G401 (cell line): ENCODE measurements around the gene IFT74. TPM values are rescaled to one million over a fixed set of nuclear protein-coding genes. Genes with fewer than 3 reads are reported as not detected.

Experiments
- DNase-seq: peaks from one replicate; pipeline ENCODE4 v3.0.0-alpha.2; 2015; ENCODE audit warnings: low spot score
- in situ Hi-C: cut with HindIII; loops from 2 replicates; pipeline ENCODE4 v1.10.0; 2016; ENCODE audit warnings: low sequenced_read_pairs, mixed read lengths
- total RNA-seq: library from RNA; depleted of rRNA; stranded (reverse); fragments of >200 nt; shearing (Covaris generic); gene quantifications from 2 replicates; pipeline ENCODE4 v1.2.3, GENCODE V29; 2014

The IFT74 gene
- total RNA-seq, 1 experiment from 2014 or later, result 31.8 TPM

DNA sequence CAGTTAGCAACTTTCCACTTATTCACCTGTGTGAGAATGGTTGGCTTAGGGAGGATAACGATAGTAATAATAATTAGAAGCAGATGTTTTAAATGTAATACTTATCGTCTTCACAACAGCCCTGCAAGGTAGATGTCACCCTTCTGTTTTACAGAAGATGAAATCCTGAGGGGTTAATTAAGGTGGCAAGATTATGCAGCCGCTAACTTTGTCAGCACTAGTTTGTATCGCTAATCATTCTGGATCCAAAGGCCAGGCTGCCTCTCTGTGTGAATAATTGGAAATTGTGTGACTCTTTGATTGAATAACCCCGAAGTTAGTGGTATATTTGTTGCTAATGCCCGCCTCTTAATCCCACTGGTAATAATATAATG lies 635 bp downstream of the IFT74 start:
- DNase-seq, result no peak
- in situ Hi-C loops, result no loop called here

- DNase-seq, result no peak
- in situ Hi-C loops, result no loop called here
These were observed 15.5 kb downstream of the IFT74 start for GRCh38 chr9:26971721-26972120.

DNA sequence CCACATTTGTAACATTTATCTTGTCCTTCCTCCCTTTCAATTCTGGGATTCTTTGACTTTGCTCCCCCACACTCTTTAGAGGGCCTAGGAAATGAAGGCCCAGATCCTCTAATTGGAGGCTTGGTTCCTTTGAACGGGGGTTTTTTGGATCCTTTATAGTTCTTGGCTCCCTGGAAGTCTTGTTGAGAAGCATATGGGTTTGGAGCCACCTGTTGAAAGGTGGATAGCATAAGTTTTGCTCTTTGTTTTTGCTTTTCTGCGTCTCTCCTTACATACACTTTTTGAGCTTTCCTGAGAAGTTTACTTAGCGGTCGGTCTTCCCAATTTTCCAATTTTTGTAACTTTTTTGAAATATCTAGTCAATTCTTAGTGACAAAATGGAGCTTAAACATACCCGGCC lies 17.8 kb downstream of the IFT74 start:
- in situ Hi-C loops, result no loop called here
- no peak for DNase-seq

DNA sequence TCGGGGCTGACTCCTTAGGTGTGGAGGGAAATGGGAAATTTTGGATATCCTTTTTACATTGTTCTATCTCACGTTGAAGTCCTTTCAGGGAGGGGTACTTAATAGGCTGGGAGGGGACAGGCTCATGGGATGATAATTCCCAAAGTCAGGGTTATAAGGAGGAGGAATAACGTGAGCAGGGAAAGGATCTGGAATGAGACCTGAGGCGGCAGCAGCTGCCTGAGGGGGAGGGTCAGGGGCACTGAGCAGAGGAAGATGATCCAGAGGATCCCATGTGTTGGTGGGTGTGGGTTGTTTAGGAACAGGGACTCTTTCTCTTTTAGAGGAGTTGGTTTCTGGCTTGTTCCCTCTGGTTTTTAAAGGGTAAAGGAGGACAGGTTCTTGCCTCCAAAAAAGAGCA lies 18.7 kb downstream of the IFT74 start:
- DNase-seq, result no peak
- in situ Hi-C loops, result no loop called here

- in situ Hi-C loops, result no loop called here
- DNase-seq, result peak; percentile 41
These were observed 19.8 kb downstream of the IFT74 start for GRCh38 chr9:26975728-26976707.

DNA sequence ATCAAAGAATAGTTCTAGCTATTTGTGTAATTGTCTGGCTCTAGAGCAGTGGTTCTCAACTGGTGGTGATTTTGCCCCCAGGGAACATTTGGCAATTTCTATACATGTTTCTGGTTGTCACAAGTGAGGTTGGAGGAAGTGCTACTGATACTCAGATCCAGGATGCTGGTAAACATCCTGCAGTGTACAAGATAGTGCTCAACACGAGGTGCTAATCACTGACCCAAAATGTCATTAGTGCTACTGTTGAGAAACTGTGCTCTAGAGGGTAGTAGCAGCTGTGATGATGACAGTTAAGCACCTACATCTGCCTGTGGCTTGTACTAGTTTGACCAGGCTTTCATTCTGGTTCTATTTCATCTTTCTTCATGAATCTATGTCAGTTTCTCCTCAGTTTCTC lies 27.1 kb downstream of the IFT74 start:
- in situ Hi-C loops, result no loop called here
- DNase-seq, result no peak

GRCh38 chr9:26995810-26996209 lies 39.6 kb downstream of the IFT74 start:
- in situ Hi-C loops, result no loop called here
- no peak for DNase-seq

GRCh38 chr9:27003426-27004077 lies 47.3 kb downstream of the IFT74 start:
- in situ Hi-C loops, result no loop called here
- DNase-seq, result no peak

DNA sequence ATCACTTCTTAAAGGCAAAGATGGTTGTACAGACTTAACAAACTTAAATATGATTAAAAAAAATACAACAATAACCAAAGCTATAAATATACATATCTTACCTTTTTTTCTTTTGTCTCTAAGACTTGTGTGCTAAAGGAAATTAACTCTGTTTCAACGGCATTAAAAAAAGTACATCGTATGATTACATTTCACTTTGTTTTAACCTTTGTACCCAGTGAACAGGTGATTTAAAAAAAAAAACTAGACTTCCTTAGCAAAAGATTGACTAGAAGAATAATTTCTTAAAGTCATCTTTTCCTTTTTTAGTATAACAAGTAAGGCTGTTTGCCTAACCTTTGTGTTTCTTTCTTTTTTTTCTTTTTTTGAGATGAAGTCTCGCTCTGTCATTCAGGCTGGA lies 49.3 kb downstream of the IFT74 start, which contains the start of gene LRRC19:
LRRC19 (minus strand) TSS at position 182 of the 400 bp plus-strand sequence. CDS start 5,978 bp downstream, outside the sequence.
- DNase-seq, result no peak

GRCh38 chr9:27019589-27019988 lies 63.4 kb downstream of the IFT74 start:
- no peak for DNase-seq
- in situ Hi-C loops, result no loop called here

More for the DNA sequence above, 49.3 kb downstream of the IFT74 start, which contains the start of gene LRRC19:
- in situ Hi-C loops, result no loop called here

DNA sequence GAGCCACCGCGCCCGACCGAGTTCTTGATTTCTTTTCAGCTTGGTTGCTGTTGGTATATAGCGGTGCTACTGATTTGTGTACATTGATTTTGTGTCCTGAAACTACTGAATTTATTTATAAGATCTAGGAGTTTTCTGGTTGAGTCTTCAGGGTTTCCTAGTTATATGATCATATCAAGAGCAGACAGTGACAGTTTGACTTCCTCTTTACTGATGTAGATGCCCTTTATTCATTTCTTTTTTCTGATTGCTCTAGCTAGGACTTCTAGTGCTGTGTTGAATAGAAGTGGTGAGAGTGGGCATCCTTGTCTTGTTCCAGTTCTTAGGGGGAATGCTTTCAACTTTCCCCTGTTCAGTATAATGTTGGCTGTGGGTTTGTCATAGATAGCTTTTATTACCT lies 66.7 kb downstream of the IFT74 start:
- in situ Hi-C loops, result no loop called here
- DNase-seq, result no peak

DNA sequence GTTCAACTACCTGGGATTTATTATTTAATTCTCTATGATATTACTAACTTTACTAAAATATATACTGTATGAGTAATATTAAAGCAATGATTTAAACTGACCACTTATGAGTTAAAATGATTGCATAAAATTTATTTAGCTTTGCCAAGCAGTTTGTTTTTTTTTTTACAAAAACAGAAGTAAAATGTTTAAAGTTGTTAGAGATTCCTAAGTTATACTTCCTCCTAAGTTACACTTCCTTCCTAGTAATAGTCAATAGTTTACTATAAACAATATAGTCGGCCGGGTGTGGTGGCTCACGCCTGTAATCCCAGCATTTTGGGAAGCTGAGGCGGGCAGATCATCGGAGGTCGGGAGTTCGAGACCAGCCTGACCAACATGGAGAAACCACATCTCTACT lies 73.0 kb downstream of the IFT74 start:
- no peak for DNase-seq
- in situ Hi-C loops, result no loop called here

DNA sequence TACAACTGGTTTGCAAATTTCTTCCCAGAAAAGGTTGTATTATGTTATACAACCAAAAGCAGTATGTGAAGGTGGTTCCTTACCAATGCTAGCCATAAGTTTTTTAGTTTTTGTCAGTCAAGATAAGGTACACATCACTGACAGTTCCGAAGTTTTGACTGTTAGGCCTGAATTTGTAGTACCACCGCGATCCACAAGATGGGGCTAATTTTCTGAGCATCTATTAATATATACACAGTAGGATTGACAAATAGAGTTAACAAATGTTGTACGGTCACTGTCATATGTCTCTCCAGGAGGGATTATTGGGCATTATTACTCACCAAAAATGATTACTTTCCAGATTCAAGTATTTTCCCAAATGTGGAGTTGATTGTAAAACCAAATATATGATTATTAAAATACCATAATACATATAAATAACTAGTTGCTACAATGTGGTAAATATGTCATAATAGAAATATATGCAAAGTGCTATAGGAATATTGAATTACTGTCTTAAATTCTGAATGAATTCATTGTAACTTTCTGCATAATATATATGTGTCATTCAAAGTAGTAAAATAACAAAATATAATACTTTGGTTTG lies 77.7 kb downstream of the IFT74 start:
- DNase-seq, result peak; percentile 44
- in situ Hi-C loops, result no loop called here

DNA sequence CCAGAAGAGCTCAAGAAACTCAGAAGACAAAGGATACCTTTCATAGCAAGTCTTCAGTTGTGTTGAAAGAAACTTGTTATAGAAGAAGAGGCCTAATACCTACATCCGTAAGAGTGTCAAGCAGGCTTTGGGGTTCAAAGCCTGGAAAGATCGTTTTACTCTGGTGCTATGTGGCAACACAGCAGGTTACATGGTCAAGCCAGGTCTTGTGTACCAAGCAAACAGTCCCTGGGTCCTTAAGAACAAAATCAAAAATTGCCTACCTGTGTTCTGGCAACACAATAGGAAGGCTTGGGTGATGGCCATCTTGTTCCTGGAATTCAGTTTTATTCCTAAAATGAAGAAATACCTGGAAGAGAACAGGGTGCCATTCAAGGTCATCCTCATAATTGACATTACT lies 81.3 kb downstream of the IFT74 start:
- DNase-seq, result no peak
- in situ Hi-C loops, result no loop called here

DNA sequence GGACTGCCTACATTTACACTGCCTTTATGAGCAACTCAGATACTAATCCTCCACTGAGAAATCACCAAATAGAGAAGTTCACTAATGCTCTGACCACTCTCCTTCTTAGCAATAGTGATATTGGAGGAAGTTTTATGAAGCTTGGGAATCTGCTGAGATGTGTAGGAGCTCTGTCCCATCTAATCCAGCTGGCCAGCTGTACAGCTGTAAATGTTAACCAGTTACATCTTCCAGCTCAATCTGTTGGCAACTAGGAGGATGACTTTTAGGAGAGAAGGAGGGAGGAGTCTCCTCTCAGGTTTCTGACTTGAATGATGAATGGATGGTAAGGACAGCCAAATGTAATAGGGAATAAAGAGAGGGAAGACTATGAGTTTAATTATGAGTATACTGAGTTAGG lies 85.5 kb downstream of the IFT74 start:
- no peak for DNase-seq
- in situ Hi-C loops, result no loop called here

DNA sequence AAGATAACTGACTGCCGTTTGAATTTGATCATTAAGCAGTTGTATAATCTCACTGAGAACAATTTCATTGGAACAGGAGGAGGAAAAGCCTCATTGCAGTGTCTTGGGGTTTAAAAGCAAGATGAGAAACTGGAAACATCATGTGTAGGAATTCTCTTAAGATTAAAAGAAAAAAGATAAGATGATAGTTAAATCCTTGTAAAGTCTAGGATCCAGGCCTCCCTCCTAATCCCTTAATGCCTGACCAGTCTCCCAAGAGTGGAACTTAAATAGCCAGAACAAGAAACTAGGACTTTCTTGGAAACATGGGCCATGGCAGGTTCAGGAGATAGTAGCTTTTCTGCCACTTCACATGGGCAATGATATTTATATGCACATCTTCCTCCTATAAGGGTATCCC lies 86.3 kb downstream of the IFT74 start:
- in situ Hi-C loops, result no loop called here
- DNase-seq, result no peak

DNA sequence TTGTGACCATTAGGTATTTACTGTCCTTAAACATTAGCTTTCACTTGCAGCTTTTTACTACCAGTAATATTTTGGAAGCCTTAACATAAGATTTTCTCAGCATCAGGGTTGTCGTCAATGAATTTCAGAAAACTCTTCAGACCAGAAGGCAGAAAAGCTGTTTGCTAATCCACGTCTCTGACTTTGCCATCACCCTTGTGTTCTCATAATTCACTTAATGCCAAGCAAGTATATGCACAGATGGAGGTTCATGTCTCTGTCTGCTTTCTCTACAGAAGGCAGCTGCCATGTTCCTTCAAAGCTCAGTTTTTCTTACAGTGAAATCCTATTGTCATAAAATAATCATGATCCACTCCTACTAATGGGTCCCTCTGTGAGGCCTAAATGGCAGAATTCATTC lies 87.0 kb downstream of the IFT74 start:
- in situ Hi-C loops, result no loop called here
- DNase-seq, result no peak

DNA sequence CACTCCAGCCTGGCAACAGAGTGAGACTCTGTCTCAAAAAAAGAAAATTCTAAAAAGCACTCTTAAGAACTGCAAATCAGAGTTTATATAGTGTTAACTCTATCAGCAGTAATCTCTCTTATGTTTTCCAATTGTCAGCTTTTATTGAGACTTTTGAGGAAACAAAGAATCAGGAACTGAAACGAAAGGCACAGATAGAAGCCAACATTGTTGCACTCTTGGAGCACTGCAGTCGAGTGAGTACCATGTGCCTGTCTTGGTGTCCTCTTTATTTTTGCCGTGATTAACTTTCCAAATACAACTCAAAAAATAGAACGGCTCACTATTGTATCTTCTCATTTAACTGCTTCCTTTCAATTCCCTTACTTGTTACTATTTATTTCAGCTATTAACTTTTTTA lies 90.9 kb downstream of the IFT74 start:
- no peak for DNase-seq
- in situ Hi-C loops, result no loop called here

- in situ Hi-C loops, result no loop called here
- no peak for DNase-seq
These were observed 97.3 kb downstream of the IFT74 start for GRCh38 chr9:27053369-27054022.

DNA sequence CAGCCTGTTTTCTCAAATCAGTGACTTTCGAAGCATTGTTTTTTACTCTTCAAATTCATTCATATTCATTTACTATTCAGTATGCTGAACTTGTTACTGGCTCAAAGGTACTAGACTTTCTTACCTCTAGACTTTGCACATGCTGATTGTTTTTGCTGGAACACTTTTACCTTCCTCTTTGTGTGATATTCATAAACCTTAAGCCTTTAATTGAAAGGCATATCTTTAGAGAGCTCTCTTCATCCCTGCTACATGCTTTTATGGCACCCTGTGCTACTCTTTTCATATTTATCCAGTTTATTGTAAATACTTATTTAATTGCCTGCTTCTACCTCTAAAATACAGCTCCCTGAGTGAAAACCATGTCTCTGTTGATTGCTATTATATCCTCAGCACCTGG lies 97.9 kb downstream of the IFT74 start:
- in situ Hi-C loops, result no loop called here
- DNase-seq, result no peak
